GM23248 (cell line): ENCODE results near the gene UBE2QL1.

Source experiments
- EZH2 ChIP-seq: fragments of 200-600 bp; sonication (generic); IDR thresholded peaks from 2 replicates; pipeline ENCODE4 v1.6.1; 2018; ENCODE audit warnings: antibody characterized with exemption, mild to moderate bottlenecking; ENCODE audit not compliant: insufficient read depth, poor library complexity, severe bottlenecking
- EZH2phosphoT487 ChIP-seq: fragments of 200-600 bp; sonication (generic); IDR thresholded peaks from 2 replicates; pipeline ENCODE4 v1.6.1; 2018; ENCODE audit warnings: antibody characterized with exemption, moderate library complexity, mild to moderate bottlenecking, low read depth; ENCODE audit not compliant: insufficient read depth

DNA sequence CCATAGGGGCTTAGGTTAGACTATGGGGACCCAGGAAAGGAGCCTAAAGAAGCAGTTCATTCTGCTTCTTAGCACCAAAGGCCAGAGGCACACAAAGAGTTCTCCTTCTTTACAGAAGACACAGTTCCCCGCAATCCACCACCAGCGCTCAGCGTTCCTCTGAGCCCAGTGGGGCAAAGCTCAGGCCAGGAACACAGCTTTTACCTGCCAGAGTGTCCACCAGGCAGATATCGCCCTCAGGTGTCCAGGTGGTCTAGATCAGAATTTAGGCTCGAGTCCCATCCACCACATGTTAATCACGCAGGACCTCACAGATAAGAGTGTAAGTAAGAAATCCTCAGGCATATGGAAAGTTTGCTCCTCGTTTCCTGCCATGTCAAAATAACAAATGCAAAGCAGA is 53.0 kb downstream of the UBE2QL1 start:
- TF ChIP-seq EZH2 (no peak), EZH2phosphoT487 (no peak)
